Measurements from ENCODE around the gene RHBDF1. TPM values are rescaled to one million over a fixed set of nuclear protein-coding genes. Genes with fewer than 3 reads are reported as not detected.

RHBDF1 gene
- total and polyA plus RNA-seq, 12 donors = 2.3 to 55.7 (median 7.6) TPM

- intact Hi-C loops (cut with DNase I) = no loop called here
- Histone ChIP-seq H3K36me3 (replicated peaks in 1 of 2) (no peaks in the 10 kb centered on the region), H3K27ac (no peak overlapping the region), H3K27me3 (no peaks in the 10 kb centered on the region), H3K4me3 (no peak overlapping the region), H3K4me1 (replicated peaks in 1 of 2) (no peaks in the 10 kb centered on the region), H3K9me3 (replicated peaks in 1 of 3) (no peaks in the 10 kb centered on the region)
- WGBS, 4 donors = 91 to 97% (median 93%) methylated on average over 7 to 15 of the region's 15 CpGs
- peak in 1 of 7 donors; percentile 45 for DNase-seq
- TF ChIP-seq POLR2A (IDR thresholded peaks at IDR 0.05) (no peak), CTCF (IDR thresholded peaks at IDR 0.05) (no peak)
These were observed 36.0 kb downstream of the RHBDF1 start for GRCh38 chr16:36336-36984.

GRCh38 chr16:35678-36305 is 36.6 kb downstream of the RHBDF1 start:
- 83 to 90% (median 86%) methylated on average over 4 to 11 of the region's 11 CpGs for WGBS, 4 donors
- peak in 1 of 7 donors; percentile 14 for DNase-seq
- TF ChIP-seq CTCF (IDR thresholded peaks at IDR 0.05) (no peak), POLR2A (IDR thresholded peaks at IDR 0.05) (no peak)
- H3K27me3 ChIP-seq = no peaks in the 10 kb centered on the region
- H3K36me3 ChIP-seq (replicated peaks in 1 of 2) = no peaks in the 10 kb centered on the region
- no peak overlapping the region for H3K4me3 ChIP-seq
- H3K9me3 ChIP-seq (replicated peaks in 1 of 3) = no peaks in the 10 kb centered on the region
- intact Hi-C loops (cut with DNase I) = no loop called here
- H3K4me1 ChIP-seq (replicated peaks in 1 of 2) = no peaks in the 10 kb centered on the region
- no peak overlapping the region for H3K27ac ChIP-seq

- DNase-seq = peak in 2 of 7 donors; percentile 21 to 46
- Histone ChIP-seq H3K4me3 (no peak overlapping the region), H3K4me1 (replicated peaks in 1 of 2) (no peaks in the 10 kb centered on the region), H3K9me3 (replicated peaks in 1 of 3) (no peaks in the 10 kb centered on the region), H3K36me3 (replicated peaks in 1 of 2) (no peaks in the 10 kb centered on the region), H3K27me3 (no peaks in the 10 kb centered on the region), H3K27ac (no peak overlapping the region)
- intact Hi-C loops (cut with DNase I) = no loop called here
- TF ChIP-seq CTCF (IDR thresholded peaks at IDR 0.05) (no peak), POLR2A (IDR thresholded peaks at IDR 0.05) (no peak)
- 60 to 77% (median 70%) methylated on average over 5 to 17 of the region's 17 CpGs for WGBS, 4 donors
These were observed 37.3 kb downstream of the RHBDF1 start for GRCh38 chr16:35011-35677.

- Histone ChIP-seq H3K4me1 (replicated peaks in 1 of 2) (no peaks in the 10 kb centered on the region), H3K27ac (no peak overlapping the region), H3K9me3 (replicated peaks in 1 of 3) (no peaks in the 10 kb centered on the region), H3K36me3 (replicated peaks in 1 of 2) (no peaks in the 10 kb centered on the region), H3K4me3 (no peak overlapping the region), H3K27me3 (no peaks in the 10 kb centered on the region)
- intact Hi-C loops (cut with DNase I) = no loop called here
- 47 to 78% (median 60%) methylated on average over 2 to 6 of the region's 6 CpGs for WGBS, 4 donors
- TF ChIP-seq POLR2A (IDR thresholded peaks at IDR 0.05) = no peak
- TF ChIP-seq CTCF (IDR thresholded peaks at IDR 0.05) = no peak
- peak in 2 of 7 donors; percentile 12 to 36 for DNase-seq
These were observed 37.8 kb downstream of the RHBDF1 start for GRCh38 chr16:34648-34987.
